SU-DHL-6 (cell line): Measurements from ENCODE around the gene UNC5B.

Experiments used
- EZH2phosphoT487 ChIP-seq: fragments of 200-600 bp; sonication (generic), shearing (Covaris generic); conservative IDR thresholded peaks from 2 replicates; pipeline ENCODE4 v1.6.1; 2018; ENCODE audit warnings: mild to moderate bottlenecking, antibody characterized with exemption, low read length, moderate library complexity, mixed read lengths
- TF ChIP-seq, protein P1 (sequence below): fragments of 200-600 bp; sonication (generic); IDR thresholded peaks from one replicate; pipeline ENCODE4 v1.5.1; 2017; ENCODE audit warnings: antibody characterized with exemption, mild to moderate bottlenecking, low read length, moderate library complexity; ENCODE audit not compliant: insufficient read depth, poor library complexity, severe bottlenecking

DNA sequence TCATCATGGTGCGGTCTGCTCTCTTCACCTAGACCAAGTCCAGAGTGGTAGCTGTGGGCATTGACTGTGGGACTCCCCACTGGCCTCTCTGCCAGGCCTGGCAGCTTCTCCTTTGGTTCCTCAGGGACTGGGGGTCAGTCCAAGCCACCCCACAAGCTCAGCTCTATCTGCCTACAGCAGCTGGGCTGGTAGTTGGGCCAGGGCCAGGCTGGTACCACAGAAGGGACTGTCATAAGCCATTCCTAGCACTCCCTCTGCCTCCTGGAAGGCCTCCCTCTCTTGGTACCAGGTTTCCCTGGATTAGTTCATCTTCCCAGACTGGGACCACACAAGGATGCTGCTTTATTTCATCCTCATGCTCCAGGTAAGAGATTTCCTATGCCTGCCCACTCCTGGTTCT, 24.2 kb upstream of the UNC5B start:
- TF ChIP-seq, protein P1, sequence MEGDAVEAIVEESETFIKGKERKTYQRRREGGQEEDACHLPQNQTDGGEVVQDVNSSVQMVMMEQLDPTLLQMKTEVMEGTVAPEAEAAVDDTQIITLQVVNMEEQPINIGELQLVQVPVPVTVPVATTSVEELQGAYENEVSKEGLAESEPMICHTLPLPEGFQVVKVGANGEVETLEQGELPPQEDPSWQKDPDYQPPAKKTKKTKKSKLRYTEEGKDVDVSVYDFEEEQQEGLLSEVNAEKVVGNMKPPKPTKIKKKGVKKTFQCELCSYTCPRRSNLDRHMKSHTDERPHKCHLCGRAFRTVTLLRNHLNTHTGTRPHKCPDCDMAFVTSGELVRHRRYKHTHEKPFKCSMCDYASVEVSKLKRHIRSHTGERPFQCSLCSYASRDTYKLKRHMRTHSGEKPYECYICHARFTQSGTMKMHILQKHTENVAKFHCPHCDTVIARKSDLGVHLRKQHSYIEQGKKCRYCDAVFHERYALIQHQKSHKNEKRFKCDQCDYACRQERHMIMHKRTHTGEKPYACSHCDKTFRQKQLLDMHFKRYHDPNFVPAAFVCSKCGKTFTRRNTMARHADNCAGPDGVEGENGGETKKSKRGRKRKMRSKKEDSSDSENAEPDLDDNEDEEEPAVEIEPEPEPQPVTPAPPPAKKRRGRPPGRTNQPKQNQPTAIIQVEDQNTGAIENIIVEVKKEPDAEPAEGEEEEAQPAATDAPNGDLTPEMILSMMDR = no peak
- TF ChIP-seq EZH2phosphoT487 = no peak
